Left ventricle myocardium superior (tissue), 1 donor: ENCODE results near the gene ZFP42. TPM values are rescaled to one million over a fixed set of nuclear protein-coding genes. Genes with fewer than 3 reads are reported as not detected.
"Not testable (repeated sequence)": the region's sequence is repeated elsewhere in the genome, so short reads cannot be mapped to it uniquely, and the experiment has no call there.

ENCODE experiments used
- ATAC-seq: fragments of 200-7000 bp; cut with Tn5 transposase; one replicate; pipeline ENCODE4 v1.9.1; 2020; ENCODE audit warnings: mild to moderate bottlenecking, moderate library complexity
- DNase-seq: peaks from one replicate; pipeline ENCODE4 v3.0.0-alpha.2; 2020
- intact Hi-C: fragments of 100-400 bp; cut with micrococcal nuclease; formaldehyde crosslinking; loops from one replicate; pipeline ENCODE4 v1.11.0; 2022
- total RNA-seq: library from RNA; stranded (reverse); fragmentation: NEBNext Ultra II Directional; extraction: Animal tissue kit (Norgen Biotek cat#: 25700); gene quantifications from one replicate; pipeline ENCODE4 v1.2.1, GENCODE V29; 2021
- donor health status: DM: no; HTN: yes; CAD: no; lungs with severe emphysema.

Gene ZFP42
- total RNA-seq, 1 donor from 2014 or later: not detected

DNA sequence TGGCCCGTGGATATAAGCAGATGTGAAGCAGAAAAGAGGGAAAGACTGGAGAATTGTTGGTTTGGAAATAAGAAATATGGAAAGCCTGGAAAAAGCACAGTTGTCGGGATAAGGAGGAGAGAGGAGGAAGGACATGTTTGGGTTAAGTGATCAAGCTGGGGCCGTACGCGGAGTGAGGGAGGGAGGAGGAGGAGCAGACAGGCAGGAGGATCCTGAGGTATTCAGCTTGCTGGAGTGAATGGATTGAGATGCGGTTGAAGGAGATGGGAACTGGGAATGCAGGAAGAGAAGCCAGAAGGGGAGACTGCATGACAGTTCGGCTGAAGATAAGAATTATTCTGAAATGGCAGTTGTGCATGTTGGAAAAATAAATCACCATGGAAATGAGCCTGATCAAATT lies 21.2 kb downstream of the ZFP42 start:
- ATAC-seq (no peak), DNase-seq (no peak)
- intact Hi-C loops: no loop called here

- no peak for DNase-seq
- ATAC-seq: no peak
- intact Hi-C loops: no loop called here
Measured at GRCh38 chr4:188018262-188018661, 22.7 kb downstream of the ZFP42 start.

- DNase-seq: no peak
- intact Hi-C loops: no loop called here
- no peak for ATAC-seq
Measured at GRCh38 chr4:188021548-188022249, 26.1 kb downstream of the ZFP42 start.

DNA sequence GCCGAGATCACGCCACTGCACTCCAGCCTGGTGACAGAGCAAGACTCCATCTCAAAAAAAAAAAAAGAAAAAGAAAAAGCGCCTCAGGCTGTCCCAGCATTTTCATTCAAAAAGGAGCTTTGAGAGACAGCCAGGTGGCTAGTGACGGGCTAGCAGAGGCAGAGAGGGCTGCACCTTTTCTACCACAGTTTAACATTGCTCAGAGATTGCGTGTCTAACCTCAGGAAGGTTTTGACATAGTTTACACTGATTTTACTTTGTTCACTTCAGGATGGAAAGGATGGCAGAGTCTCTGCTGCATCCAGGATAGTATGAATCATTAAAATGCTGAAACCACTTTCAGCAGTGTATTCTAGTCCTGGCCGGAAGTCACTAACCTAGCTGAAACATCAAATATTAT lies 28.1 kb downstream of the ZFP42 start:
- ATAC-seq: no peak
- intact Hi-C loops: no loop called here
- DNase-seq: no peak

DNA sequence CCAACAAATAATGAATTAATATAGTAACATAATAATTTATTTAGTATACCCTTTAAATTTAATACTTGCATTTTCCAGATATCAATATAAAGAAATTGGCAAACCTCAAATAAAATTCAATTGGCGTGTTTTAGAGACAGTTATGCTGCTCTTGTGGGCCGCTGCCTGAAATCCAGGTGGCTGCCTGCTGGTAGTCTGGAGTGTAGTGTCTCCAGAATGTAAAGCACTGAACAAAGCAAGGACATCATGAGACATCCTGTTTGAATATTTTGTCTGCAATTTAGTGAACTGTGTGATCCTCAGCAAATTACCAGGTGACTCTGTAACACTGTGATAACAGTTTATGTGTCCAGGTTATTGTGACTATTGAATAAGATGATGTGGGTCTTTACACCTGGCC lies 29.9 kb downstream of the ZFP42 start:
- ATAC-seq (no peak), DNase-seq (no peak)
- intact Hi-C loops: no loop called here

GRCh38 chr4:188029114-188029513 lies 33.5 kb downstream of the ZFP42 start:
- intact Hi-C loops: no loop called here
- DNase-seq (no peak), ATAC-seq (no peak)

GRCh38 chr4:188030401-188030800 lies 34.8 kb downstream of the ZFP42 start:
- DNase-seq (no peak), ATAC-seq (no peak)
- intact Hi-C loops: no loop called here

DNA sequence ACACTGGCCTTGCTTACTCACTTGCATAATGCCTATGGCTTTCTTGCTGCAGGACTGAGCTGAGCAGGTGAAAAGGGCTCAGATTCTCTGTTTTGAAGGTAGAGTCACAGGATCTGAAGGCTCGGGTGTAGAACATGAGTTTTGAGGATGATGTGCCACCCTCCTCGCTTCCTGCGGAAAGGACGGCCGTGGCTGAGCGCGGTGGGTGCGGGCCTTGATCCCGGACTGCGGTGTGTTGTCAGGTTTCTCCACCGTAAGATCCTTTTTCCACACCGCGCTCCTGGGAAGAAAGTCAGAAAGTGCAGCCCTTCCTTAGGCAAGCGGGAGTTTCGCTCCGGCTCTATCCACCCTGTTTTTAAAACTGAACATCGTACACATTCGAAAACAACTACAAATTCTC lies 36.2 kb downstream of the ZFP42 start:
- ATAC-seq (no peak), DNase-seq (no peak)

DNA sequence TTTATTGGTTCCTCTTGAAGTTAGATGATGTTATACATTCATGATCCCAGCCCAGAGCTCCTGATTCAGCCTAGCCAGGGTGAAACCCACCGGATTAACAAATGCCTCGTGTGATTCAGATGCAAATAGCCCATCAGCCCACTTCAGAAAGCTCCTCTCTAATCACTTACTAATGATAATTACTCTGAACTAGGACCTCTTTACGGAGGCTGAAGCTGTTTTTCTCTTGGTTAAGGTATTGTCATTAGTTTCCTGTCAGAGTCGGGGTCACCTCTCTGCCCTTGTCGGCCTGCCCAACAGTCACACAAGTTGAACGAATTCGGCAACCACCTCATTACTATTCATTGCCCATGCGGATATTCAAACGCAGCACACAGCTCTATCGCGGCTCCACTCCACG lies 36.6 kb downstream of the ZFP42 start:
- ATAC-seq (no peak), DNase-seq (no peak)
- intact Hi-C loops: no loop called here

More for the DNA sequence above, 36.2 kb downstream of the ZFP42 start:
- intact Hi-C loops: no loop called here

- no peak for DNase-seq
- ATAC-seq: no peak
- intact Hi-C loops: no loop called here
Measured at GRCh38 chr4:188032583-188032982, 37.0 kb downstream of the ZFP42 start.

GRCh38 chr4:188037003-188037713 lies 41.6 kb downstream of the ZFP42 start:
- DNase-seq (no peak), ATAC-seq (no peak)

GRCh38 chr4:188041721-188042120 lies 46.1 kb downstream of the ZFP42 start:
- no peak for ATAC-seq
- intact Hi-C loops: no loop called here
- no peak for DNase-seq

More at GRCh38 chr4:188037003-188037713, 41.6 kb downstream of the ZFP42 start:
- intact Hi-C loops: no loop called here

DNA sequence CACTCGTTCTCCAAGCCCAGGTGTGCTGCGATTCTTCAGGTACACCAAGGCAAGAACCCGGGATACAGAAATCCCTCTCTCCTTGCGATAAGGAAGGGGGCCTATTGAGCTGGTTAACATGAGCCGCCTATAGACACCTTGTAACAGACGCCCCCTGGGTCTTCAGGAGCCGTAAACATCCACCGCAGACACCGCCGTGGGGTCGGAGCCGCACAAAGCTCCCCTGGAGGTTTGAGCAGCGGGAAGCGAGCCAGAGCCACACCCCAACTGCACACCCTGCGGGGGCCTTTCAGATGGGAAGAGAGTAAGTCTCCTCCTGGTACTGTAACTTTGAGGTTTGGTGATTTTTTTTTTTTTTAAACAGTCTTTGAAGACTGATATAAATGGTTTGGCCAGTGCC lies 46.6 kb downstream of the ZFP42 start:
- DNase-seq (no peak), ATAC-seq (no peak)
- intact Hi-C loops: no loop called here

GRCh38 chr4:188043154-188043553 lies 47.6 kb downstream of the ZFP42 start:
- ATAC-seq (no peak), DNase-seq (no peak)
- intact Hi-C loops: no loop called here

GRCh38 chr4:188045461-188045860 lies 49.9 kb downstream of the ZFP42 start:
- DNase-seq, intact Hi-C loops, ATAC-seq: not testable (repeated sequence)

- intact Hi-C loops: no loop called here
- ATAC-seq (no peak), DNase-seq (no peak)
Measured at GRCh38 chr4:188046657-188047056, 51.1 kb downstream of the ZFP42 start.

DNA sequence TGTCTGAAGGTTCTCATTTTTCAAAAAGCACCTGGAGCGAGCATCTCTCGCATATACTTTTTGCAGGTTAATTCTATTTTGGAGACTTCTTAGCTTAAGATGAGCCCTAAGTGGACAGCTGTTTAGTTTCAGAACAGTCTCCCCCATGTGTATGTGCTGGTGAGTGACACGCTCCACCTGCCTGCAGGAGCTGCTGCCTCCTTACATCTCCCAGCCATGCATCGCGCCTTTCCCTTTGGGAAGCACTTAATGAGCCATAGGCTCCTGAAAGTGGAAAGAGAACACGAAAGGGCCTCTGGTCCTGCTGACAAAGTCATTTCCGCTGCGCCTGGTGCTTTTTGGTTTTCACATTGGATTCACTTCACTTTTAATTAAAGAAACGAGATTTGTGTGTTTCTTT lies 57.7 kb downstream of the ZFP42 start:
- DNase-seq (no peak), ATAC-seq (no peak)
- intact Hi-C loops: no loop called here
